ENCODE data around the gene AFF3. TPM values are rescaled to one million over a fixed set of nuclear protein-coding genes. Genes with fewer than 3 reads are reported as not detected.

AFF3 gene
- total RNA-seq, 1 experiment from 2014 or later = 0.22 TPM

- H3K18ac ChIP-seq (ENCODE audit: insufficient read length, low read depth, low read length) = no peak overlapping the region
- no peaks in the 10 kb centered on the region for H4K20me1 ChIP-seq (ENCODE audit: control insufficient read depth, insufficient read depth, insufficient read length)
- H3K9me3 Mint-ChIP-seq = peaks cover 0 to 3% of the 10 kb centered on the region in 2 experiments; a peak in 1 of 5 replicates
- no peak for DNase-seq
- H3K23me2 ChIP-seq (ENCODE audit: insufficient read length, low read depth, low read length, poor library complexity, severe bottlenecking) = no peaks in the 10 kb centered on the region
- H3K4me1 Mint-ChIP-seq = peaks cover 17 to 18% of the 10 kb centered on the region in 2 experiments
- no peak overlapping the region for H2BK120ac ChIP-seq (ENCODE audit: low read depth, low read length, poor library complexity, severe bottlenecking)
- no peak overlapping the region for H3K4me2 ChIP-seq (ENCODE audit: insufficient read depth, insufficient read length, low read length)
- H3K79me2 ChIP-seq (ENCODE audit: insufficient read depth, low read length) = no peaks in the 10 kb centered on the region
- 0 out of 7 replicates have a peak, but pooled peaks cover 0 to 2% (median 0%) of the 10 kb centered on the region in 3 experiments for H3K36me3 Mint-ChIP-seq (ENCODE audit: insufficient read depth in 1 of 3, low read depth in 3 of 3)
- H4K5ac ChIP-seq (ENCODE audit: insufficient read length, low read depth, low read length) = no peak overlapping the region
- H4K8ac ChIP-seq (replicated peaks; ENCODE audit: insufficient read length, low read depth, low read length) = no peak overlapping the region
- no CpG with 5 or more reads among the region's 4 CpGs for WGBS (ENCODE audit: extremely low coverage, insufficient read length, low lambda C conversion rate)
- H3K27me3 ChIP-seq (ENCODE audit: insufficient read depth, low read length) = no peaks in the 10 kb centered on the region
- no peak overlapping the region for H2BK15ac ChIP-seq (ENCODE audit: low read depth, low read length)
- no peak overlapping the region for H2AFZ ChIP-seq (ENCODE audit: low read length)
- no peak overlapping the region for H3K23ac ChIP-seq (ENCODE audit: insufficient read length, low read depth, low read length)
- no peak overlapping the region for H3K27ac Mint-ChIP-seq
- no peaks in the 10 kb centered on the region for H3K79me1 ChIP-seq (ENCODE audit: insufficient read depth, low read depth, low read length, poor library complexity, severe bottlenecking)
- no peak overlapping the region for H2AK5ac ChIP-seq (ENCODE audit: insufficient read length, low read length)
- no peak overlapping the region for H3K4me3 Mint-ChIP-seq
- H3K56ac ChIP-seq (ENCODE audit: insufficient read length, low read depth, low read length) = no peak overlapping the region
- no peak overlapping the region for H3K9ac ChIP-seq (ENCODE audit: extremely low read depth, insufficient read length, low read length)
- no peak overlapping the region for H2BK12ac ChIP-seq (ENCODE audit: insufficient read length, low read depth, low read length)
- H3K4ac ChIP-seq (ENCODE audit: low read depth, low read length) = no peak overlapping the region
- H3K14ac ChIP-seq (ENCODE audit: insufficient read depth, low read length) = no peak overlapping the region
- no peaks in the 10 kb centered on the region for H3K9me3 ChIP-seq (ENCODE audit: control insufficient read depth, low read depth, low read length)
- no peak overlapping the region for H2BK5ac ChIP-seq (ENCODE audit: insufficient read length, low read length)
- no peak overlapping the region for H3K27ac ChIP-seq (ENCODE audit: insufficient read length, low read depth, low read length)
- H3K4me1 ChIP-seq (ENCODE audit: insufficient read depth, low read length) = peaks cover 12% of the 10 kb centered on the region; the same call in 1 of the 2 replicates
- no peak for TF ChIP-seq CTCF (conservative IDR thresholded peaks at IDR 0.05)
- H4K91ac ChIP-seq (ENCODE audit: insufficient read length, low read depth, low read length) = no peak overlapping the region
- H3K27me3 Mint-ChIP-seq (ENCODE audit: low read depth) = peaks cover 7% of the 10 kb centered on the region
- H2BK20ac ChIP-seq (ENCODE audit: low read depth, low read length, poor library complexity, severe bottlenecking) = no peak overlapping the region
- H3T11ph ChIP-seq (ENCODE audit: low read length) = no peak overlapping the region
These were observed 494.1 kb downstream of the AFF3 start for GRCh38 chr2:99648178-99648844.
